ENCODE data around the gene RAET1G. TPM values are rescaled to one million over a fixed set of nuclear protein-coding genes. Genes with fewer than 3 reads are reported as not detected.

RAET1G gene
- total RNA-seq, result 19.5 and 41.3 TPM in 2 replicates

GRCh38 chr6:149922642-149923326 lies at the start of gene RAET1G:
Gene RAET1G (minus strand): TSS chr6:149923121. CDS start chr6:149923010, 111 bp downstream.

GRCh38 chr6:149963462-149964307 lies 40.8 kb upstream of the RAET1G start, which contains the start of gene ULBP1:
Gene ULBP1 (plus strand): TSS chr6:149963943. CDS start chr6:149964050, 107 bp downstream.

GRCh38 chr6:149941583-149942460 lies 18.9 kb upstream of the RAET1G start, which contains the start of gene ULBP2:
Gene ULBP2 (plus strand): TSS chr6:149942014. CDS start chr6:149942073, 59 bp downstream.

GRCh38 chr6:149897855-149898744 lies 24.8 kb downstream of the RAET1G start, which contains the start of gene RAET1E:
Gene RAET1E (minus strand): TSS chr6:149898113. CDS start chr6:149890901, 7,212 bp downstream.

Other genes starting within 250 kb of the RAET1G start
- 7.2 and 12.4 TPM in 2 replicates for gene LATS1, start 205.0 kb downstream of the RAET1G start, total RNA-seq
- 19.0 and 19.6 TPM in 2 replicates for gene NUP43, start 176.6 kb downstream of the RAET1G start, total RNA-seq
- 129 and 183 TPM in 2 replicates for gene PCMT1, start 173.4 kb downstream of the RAET1G start, total RNA-seq
- 160 and 262 TPM in 2 replicates for gene LRP11, start 58.8 kb downstream of the RAET1G start, total RNA-seq
- gene RAET1E, start 25.0 kb downstream of the RAET1G start, total RNA-seq, result 6.0 and 16.4 TPM in 2 replicates
- 3.6 and 11.1 TPM in 2 replicates for gene ULBP2, start 18.9 kb upstream of the RAET1G start, total RNA-seq
- gene ULBP1, start 40.8 kb upstream of the RAET1G start, total RNA-seq, result 0.96 and 1.5 TPM in 2 replicates
- gene RAET1L, start 102.4 kb upstream of the RAET1G start, total RNA-seq, result 2.3 and 9.4 TPM in 2 replicates
- 4.0 and 18.3 TPM in 2 replicates for gene ULBP3, start 146.0 kb upstream of the RAET1G start, total RNA-seq
- 89.9 and 169 TPM in 2 replicates for gene PPP1R14C, start 219.9 kb upstream of the RAET1G start, total RNA-seq

Data from tracheal epithelial cell (primary cell).